SK-N-SH treated with all-trans-retinoic acid at 6 μM for 48 hours (cell line): ENCODE data around the gene RBBP4.

ENCODE experiments used
- OSR1 ChIP-seq: fragments of 250-450 bp; sonication (Bioruptor Pico); IDR thresholded peaks from 2 replicates; pipeline ENCODE4 v1.8.0; 2022; ENCODE audit warnings: moderate library complexity, mild to moderate bottlenecking, inconsistent platforms
- POU6F1 ChIP-seq: fragments of 250-450 bp; sonication (Bioruptor Pico); IDR thresholded peaks from 2 replicates; pipeline ENCODE4 v1.8.0; 2021; ENCODE audit warnings: low read depth, mild to moderate bottlenecking, moderate library complexity, borderline replicate concordance

- no peak for TF ChIP-seq OSR1 (CRISPR knock-in tag)
- TF ChIP-seq POU6F1 = no peak
Observed at GRCh38 chr1:32683397-32683796, 32.4 kb downstream of the RBBP4 start.
